ENCODE data around the gene AMBRA1.

AMBRA1 gene

GRCh38 chr11:46527591-46528130 lies 66.2 kb downstream of the AMBRA1 start:
- H3K27me3 ChIP-seq (replicated peaks; ENCODE audit: control insufficient read depth, insufficient read depth, low read length), result no peaks in the 10 kb centered on the region
- no peak for DNase-seq (ENCODE audit: extremely low read depth, insufficient read length)
- TF ChIP-seq CTCF (IDR thresholded peaks at IDR 0.05; ENCODE audit: insufficient read depth, low read length, poor library complexity, severe bottlenecking), result no peak
- no peaks in the 10 kb centered on the region for H3K36me3 ChIP-seq (ENCODE audit: control insufficient read depth, insufficient read depth, low read length)
- no peak overlapping the region for H3K4me3 ChIP-seq (replicated peaks; ENCODE audit: low read depth, low read length)

DNA sequence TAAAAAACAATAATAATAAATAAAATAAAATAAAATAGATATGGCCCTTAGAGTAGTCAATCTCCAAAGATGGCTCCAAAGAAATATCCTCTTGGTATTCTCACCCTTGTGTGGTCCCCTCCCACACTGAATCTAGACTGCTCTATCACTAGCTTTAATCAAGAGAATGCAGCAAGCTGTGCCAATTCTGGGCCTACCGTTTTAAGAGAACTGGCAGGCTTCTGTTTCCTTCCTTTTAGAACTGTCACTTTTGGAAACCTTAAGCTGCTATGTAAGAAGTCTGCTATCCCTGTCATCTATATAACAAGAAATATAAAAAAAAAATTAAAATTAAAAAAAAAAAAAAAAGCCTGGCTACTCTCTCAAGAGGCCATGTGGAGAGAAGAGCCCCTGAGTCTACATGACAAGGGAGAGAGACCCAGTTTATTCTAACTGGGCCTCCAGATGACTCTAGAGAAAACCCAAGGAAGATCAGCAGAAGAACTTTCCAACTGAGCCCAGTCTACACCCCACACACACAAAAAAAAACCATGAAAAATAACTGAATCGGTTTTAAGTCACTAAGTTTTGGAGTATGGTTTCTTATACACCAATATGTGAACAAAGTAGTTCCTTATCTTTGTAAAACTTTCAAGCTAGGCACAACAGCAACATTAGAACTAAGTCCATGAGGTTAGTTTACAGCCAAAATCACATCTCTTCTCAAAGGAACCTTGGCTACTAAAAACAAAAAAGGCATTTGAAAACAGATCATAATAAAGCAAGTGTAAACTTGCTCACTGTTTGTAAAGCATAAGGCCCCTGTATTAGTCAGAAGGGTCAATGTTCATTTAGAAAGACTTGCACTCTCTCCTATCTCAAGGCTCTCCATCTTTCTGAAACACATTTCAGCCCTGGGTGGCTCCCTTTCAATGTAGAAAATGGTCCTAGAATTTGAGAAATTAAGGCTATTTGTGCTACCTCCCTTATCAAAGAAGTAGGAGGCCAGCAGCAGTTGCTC lies 67.3 kb downstream of the AMBRA1 start:
- no peak for DNase-seq (ENCODE audit: extremely low read depth, insufficient read length)
- Histone ChIP-seq H3K27me3 (replicated peaks; ENCODE audit: control insufficient read depth, insufficient read depth, low read length) (no peaks in the 10 kb centered on the region), H3K4me3 (replicated peaks; ENCODE audit: low read depth, low read length) (no peak overlapping the region), H3K36me3 (ENCODE audit: control insufficient read depth, insufficient read depth, low read length) (no peaks in the 10 kb centered on the region)
- no peak for TF ChIP-seq CTCF (IDR thresholded peaks at IDR 0.05; ENCODE audit: insufficient read depth, low read length, poor library complexity, severe bottlenecking)

DNA sequence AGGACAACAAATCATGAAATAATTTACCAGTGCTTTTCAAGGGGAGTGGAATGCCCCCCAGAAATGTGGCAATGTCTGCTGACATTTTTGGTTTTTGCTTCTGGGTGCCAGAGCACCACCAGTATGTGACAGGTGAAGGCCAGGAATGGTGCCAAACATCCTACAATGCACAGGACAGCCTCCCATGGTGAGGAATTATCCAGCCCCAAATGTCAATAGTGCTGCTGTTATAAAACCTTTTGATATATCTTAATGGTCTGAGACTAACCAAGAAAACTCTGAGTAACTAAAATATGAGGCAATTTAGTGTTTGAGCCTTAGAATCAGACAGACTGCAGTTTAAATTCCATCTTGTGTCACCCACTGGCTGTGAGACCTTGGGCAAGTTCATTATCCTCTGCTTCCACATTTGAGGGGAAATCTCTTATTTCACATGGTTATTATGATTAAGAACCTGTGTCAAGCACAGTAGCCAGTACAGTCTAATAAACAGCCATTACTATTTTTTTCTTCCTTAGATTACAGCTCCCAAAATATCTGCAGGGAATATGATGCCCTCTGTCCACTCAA lies 69.5 kb downstream of the AMBRA1 start:
- no peaks in the 10 kb centered on the region for H3K27me3 ChIP-seq (replicated peaks; ENCODE audit: control insufficient read depth, insufficient read depth, low read length)
- H3K36me3 ChIP-seq (ENCODE audit: control insufficient read depth, insufficient read depth, low read length), result no peaks in the 10 kb centered on the region
- no peak for TF ChIP-seq CTCF (IDR thresholded peaks at IDR 0.05; ENCODE audit: insufficient read depth, low read length, poor library complexity, severe bottlenecking)
- H3K4me3 ChIP-seq (replicated peaks; ENCODE audit: low read depth, low read length), result no peak overlapping the region
- DNase-seq (ENCODE audit: extremely low read depth, insufficient read length), result no peak

GRCh38 chr11:46523290-46523689 lies 70.5 kb downstream of the AMBRA1 start:
- no peak for DNase-seq (ENCODE audit: extremely low read depth, insufficient read length)
- H3K36me3 ChIP-seq (ENCODE audit: control insufficient read depth, insufficient read depth, low read length), result no peaks in the 10 kb centered on the region
- no peak for TF ChIP-seq CTCF (IDR thresholded peaks at IDR 0.05; ENCODE audit: insufficient read depth, low read length, poor library complexity, severe bottlenecking)
- no peak overlapping the region for H3K4me3 ChIP-seq (replicated peaks; ENCODE audit: low read depth, low read length)
- H3K27me3 ChIP-seq (replicated peaks; ENCODE audit: control insufficient read depth, insufficient read depth, low read length), result no peaks in the 10 kb centered on the region

- DNase-seq (ENCODE audit: extremely low read depth, insufficient read length), result no peak
- H3K4me3 ChIP-seq (replicated peaks; ENCODE audit: low read depth, low read length), result no peak overlapping the region
- TF ChIP-seq CTCF (IDR thresholded peaks at IDR 0.05; ENCODE audit: insufficient read depth, low read length, poor library complexity, severe bottlenecking), result no peak
- H3K27me3 ChIP-seq (replicated peaks; ENCODE audit: control insufficient read depth, insufficient read depth, low read length), result no peaks in the 10 kb centered on the region
- no peaks in the 10 kb centered on the region for H3K36me3 ChIP-seq (ENCODE audit: control insufficient read depth, insufficient read depth, low read length)
These were observed 71.0 kb downstream of the AMBRA1 start for GRCh38 chr11:46522682-46523281.

Measured in GM06990 (cell line).